HG02884 (cell line): Measurements from ENCODE around the gene FETUB.
A peak's percentile ranks its signal among the peaks of the same experiment; 100 is the strongest.
"Not testable (repeated sequence)": the region's sequence is repeated elsewhere in the genome, so short reads cannot be mapped to it uniquely, and the experiment has no call there.

ENCODE experiments used
- ATAC-seq: cut with Tn5 transposase; IDR thresholded peaks from one replicate; pipeline ENCODE4 v1.9.1; 2021; ENCODE audit warnings: mild to moderate bottlenecking, moderate library complexity; ENCODE audit not compliant: unreplicated experiment

Gene FETUB

DNA sequence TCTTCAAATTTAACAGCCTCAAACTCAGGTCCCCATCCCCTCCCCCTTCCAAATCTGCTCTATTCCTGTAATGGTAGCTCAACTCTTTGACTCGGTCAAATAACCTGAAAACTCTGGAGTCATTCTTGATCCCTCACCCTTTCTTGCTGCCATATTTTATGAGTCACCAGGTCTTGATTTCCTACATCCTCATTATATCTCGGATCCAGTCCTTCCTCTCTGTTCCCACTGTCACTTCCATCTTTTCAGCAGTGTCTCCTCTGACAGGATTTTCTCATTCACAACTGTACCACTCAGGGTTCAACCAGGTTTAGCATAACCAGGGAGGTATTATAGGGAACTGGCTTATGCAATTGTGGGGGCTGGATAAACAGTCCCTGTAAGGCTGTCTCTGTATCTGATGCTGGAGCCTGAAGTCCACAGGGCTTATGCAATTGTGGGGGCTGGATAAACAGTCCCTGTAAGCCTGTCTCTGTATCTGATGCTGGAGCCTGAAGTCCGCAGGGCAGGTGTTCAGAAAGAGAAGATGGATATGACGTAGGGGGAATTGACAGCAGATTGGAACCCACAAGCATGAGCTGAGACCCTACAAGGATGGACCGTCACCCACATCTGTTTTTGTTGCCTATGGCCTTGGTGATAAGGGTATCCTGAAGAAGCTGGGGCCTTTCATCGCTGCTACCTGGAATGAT is 9.1 kb upstream of the FETUB start:
- ATAC-seq = no peak

GRCh38 chr3:186633481-186633880 is 6.7 kb upstream of the FETUB start:
- ATAC-seq = no peak

DNA sequence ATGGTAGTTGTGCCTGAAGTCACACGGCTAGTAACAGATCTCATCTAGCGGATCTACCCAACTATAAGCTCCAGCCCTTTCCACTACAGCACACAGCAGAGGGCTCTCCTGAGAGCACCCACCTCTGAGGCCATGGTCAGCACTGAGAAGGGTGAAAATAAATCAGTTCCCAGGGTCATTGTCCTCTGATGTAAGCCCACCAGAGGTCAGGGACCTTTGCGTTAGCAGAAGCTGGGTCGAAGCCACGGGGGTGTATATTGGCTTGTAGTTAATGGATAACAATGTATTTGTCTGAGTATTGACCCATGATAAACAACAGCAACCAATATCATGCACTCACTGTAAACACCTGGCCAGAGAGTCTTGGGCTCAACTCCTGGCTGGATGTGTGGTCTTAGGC is 6.0 kb upstream of the FETUB start:
- not testable (repeated sequence) for ATAC-seq

DNA sequence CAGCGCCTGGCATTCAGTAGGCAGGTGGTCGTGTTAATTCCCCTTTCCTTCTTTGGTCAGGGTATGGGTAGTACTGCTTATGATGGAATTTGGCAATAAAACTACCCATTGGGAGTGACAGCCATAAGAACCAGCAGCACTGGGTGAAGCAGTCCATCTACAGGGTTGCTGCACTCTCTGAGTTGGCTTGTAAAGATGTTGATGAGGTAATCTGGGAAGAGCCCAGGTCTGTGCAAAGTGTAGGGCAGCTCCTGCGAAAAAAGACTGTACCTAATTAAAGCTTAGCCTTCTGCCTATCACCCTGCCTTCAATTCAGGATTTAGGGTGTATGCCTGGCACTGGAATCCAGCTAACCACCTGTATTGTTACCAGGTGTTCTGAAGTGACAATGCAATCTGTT is 4.7 kb upstream of the FETUB start:
- ATAC-seq = no peak

DNA sequence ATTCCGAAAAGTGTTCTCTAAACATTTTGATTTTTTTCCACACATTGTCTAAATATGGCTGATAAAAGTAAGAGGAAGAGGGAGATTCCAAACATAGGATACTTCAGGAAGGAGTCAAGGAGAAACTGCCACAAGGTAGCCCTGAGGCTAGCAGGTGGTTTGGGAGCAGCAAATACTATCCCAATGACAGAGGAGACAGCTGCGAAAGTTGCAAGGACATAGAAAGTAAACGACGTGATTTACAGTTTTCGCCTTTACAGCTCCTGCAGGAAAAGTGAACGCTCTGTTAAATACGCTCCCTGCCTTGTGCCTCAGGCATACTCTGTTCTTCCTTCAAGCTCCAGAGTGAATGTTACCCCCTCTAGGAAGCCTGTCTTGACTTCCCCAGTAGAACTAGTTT is 3.7 kb upstream of the FETUB start:
- no peak for ATAC-seq

DNA sequence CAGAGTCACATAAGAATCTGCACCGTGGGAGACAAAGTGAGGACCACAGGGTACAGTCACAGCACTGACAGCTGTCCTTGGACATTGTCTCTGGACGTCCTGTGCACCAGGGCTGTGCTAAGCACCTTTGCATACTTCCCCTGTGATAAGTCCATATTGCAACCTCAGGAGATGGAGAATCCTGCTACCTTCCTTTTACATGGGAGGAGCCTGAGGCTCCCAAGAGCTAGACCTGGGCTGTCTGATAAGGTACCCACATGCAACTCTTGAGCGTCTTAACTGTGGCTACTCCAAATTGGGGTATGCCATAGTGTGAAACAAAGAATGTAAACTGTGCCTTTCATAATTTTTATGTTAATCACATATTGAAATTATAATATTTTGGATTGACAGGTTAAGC is 2.5 kb upstream of the FETUB start:
- ATAC-seq = no peak

DNA sequence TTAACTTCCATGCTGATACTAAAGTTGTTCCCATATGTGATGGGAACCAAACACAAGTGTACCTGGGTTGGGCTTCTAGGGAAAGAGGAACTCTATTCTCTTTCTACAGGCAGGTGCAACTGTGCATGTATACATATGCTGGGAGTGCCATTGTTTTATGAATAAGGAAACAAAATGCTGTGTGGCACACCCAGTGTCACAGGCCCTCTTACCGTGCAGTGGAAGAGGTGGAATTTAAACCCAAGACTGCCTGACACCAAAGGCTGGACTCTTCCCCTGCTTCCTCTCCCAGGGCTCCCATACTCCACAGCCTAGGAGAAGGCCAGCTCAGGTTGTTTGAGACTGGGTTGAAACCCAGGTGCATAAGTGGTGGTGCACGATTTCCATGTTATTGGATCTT is 1.9 kb upstream of the FETUB start:
- ATAC-seq = no peak

GRCh38 chr3:186640473-186640818 is 247 bp downstream of the FETUB start:
- no peak for ATAC-seq

DNA sequence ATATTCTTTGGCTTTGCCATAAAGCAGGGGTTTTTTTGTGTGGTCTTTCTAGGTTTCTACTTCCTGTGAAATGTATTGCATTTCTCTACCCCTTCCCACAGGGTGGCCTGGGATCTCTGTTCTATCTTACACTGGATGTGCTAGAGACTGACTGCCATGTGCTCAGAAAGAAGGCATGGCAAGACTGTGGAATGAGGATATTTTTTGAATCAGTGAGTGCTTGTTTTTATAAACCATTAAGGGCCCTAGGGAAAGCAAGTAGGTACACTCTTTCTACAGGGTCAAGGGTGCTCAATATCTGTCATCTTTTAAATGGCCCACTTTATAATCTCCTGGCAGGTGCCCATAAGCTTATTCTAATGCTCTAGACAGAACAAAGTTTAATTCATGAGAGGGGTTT is 730 bp downstream of the FETUB start:
- no peak for ATAC-seq

GRCh38 chr3:186642014-186642413 is 1.8 kb downstream of the FETUB start:
- no peak for ATAC-seq

DNA sequence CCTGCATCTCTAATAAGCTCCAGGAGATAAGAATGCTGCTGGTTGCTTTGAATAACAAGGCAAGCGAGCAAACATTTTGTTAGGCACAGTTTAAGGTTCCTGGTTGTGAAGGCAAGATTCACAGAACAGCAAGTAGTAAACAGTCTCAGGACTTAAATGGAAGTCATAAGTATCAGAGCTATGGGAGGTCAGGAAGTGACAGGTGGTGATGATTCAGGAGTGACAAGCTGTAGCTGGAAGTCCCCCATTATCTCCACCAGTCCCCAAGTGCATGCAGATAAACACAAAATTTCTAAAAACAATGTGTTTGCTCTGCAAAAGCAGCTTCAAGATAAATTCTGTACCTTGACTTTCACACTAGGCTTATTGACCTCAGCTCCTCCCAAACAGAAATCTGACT is 3.3 kb downstream of the FETUB start:
- ATAC-seq = no peak

DNA sequence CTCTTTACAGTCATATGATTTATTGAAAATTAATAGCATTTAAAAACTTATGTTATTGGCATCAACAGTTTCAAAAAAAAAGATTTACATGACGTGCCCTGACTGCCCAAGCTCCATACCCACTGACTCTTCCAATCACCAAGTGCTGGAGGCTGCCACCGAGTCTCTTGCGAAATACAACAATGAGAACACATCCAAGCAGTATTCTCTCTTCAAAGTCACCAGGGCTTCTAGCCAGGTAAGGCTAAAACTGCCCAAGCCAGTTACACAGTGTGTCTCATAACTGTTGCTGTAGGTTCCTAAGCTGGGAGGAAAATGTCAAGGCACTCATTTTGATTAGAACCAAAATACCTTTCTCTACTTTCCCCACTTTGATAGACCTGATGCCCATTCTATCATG is 4.5 kb downstream of the FETUB start:
- ATAC-seq = no peak

- ATAC-seq = no peak
These were observed 5.9 kb downstream of the FETUB start for GRCh38 chr3:186646106-186646505.

DNA sequence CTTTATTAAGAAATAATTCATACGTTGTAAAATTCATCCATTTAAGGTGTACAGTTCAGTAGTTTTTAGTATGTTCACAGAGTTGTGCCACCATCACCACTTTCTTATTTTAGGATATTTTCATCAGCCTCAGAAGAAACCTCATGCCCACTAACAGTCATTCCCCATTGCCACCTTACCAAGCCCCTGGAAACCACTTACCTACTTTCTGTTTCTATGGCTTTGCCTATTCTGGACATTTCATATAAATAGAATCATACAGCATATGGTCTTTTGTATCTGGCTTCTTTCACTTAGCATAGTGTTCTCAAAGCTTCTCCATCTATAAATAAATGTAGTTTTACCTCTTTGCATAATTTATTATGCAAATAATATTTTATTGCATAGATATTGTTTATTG is 6.6 kb downstream of the FETUB start:
- ATAC-seq = no peak

DNA sequence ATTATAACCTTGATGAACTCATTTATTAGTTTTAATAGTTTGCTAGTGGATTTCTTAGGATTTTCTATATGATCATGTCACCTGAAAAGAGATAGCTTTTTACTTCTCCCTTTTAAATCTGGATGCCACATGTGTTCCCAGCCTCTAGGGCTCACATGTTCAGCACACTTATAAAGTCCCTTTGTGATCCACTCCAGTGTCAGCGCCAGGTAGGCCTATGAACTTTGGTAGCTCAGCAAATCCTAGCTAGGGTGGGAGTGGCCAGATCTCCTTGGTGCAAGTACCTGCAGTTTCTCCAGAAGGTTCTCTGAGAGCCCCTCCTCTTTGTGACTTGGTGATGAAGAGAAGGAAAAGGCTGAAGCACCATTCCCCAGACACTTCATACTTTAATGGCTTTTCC is 8.7 kb downstream of the FETUB start:
- no peak for ATAC-seq

DNA sequence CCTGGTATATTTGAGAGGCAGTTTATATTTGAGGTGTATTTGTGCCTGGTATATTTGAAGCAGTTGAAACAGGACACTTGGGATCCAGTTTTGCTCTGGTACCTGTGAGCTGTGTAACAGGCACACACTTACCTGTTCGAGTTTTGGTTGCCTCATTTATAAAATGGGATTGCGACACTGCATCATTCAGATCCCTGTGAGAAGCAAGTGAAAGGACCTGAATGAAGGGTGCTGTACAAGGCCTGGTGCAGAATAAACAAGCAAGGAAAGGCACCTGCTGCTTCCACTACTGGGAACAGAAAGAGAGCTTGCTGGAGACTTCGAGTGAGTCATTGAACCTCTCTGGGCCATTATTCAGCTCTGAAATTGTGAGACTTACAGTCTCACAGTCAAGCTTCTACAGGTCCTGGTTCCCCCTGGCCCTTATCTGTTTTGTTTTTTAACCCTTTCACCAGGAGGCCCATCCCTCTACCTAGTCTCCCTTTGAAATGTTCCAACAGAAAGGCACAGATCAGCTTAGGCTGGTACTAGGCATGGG is 11.5 kb downstream of the FETUB start:
- ATAC-seq = no peak

DNA sequence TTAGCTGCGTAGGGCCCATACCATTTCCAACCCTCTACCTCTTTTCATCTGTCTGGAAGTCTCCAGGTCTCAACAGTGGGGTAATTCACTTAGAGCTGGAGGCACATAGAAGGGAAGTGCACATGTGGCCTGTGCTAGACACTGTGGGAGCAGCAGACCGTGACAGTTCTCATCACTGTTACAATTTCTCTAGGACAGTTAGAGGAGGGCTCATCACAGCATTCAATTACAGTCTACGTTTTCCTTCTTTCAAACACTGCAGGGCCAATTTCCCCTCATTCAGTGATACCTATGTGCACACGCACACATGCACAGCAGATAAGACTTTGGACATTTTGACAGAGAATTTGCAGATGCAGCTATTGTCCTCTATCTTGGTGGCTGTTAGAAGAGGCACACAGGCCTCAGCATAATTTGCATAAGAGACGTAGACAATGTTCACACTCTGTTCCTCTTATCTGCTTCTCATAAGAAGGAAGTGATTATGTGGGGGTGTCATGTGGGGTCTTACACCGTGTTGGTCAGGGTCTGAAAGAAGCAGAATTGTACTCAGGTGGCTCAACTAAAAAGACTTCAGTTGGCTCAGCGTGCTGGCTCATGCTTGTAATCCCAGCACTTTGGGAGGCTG is 13.0 kb downstream of the FETUB start:
- peak; percentile 94 for ATAC-seq

DNA sequence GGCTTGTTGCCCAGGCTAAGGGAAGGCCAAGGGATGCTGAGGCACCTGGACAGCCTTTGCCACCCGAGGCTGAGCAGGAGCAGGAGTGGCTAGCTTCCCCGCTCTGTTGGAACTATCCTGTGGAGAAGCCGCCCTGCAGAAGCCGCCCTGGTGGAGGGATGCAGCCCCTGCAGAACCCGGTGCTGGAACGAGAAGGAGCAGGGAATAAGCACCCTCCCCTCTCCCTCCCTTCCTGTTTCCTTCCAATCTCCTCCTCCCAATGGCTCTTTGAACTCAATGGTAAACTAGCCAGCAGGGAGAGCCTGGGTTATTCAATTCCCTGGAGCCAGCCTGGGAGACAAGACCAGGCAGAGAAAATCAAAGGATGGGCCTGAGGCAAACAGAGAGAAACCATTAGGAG is 13.8 kb downstream of the FETUB start:
- ATAC-seq = no peak

GRCh38 chr3:186663361-186664118 is 23.3 kb downstream of the FETUB start:
- ATAC-seq = no peak

- no peak for ATAC-seq
These were observed 23.9 kb downstream of the FETUB start for GRCh38 chr3:186664119-186664495.

DNA sequence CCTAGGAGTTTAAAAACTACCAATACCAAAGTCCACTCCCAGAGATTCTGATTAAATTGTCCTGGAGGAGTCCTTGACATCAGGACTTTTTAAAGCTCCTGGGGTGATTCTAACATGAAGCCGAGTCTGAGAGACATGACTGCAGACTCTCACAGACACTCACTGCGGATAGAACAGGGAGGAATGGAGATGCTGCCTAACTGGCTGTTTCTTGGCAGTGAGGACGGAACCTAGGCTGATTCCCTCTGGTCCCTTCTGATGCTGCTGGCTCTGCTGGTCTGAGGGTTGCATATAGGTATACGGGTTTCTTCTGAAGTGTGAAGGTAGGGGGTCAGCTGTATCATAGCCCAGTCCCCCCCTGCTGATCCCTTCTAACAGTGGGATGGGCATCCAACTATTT is 24.3 kb downstream of the FETUB start:
- no peak for ATAC-seq

DNA sequence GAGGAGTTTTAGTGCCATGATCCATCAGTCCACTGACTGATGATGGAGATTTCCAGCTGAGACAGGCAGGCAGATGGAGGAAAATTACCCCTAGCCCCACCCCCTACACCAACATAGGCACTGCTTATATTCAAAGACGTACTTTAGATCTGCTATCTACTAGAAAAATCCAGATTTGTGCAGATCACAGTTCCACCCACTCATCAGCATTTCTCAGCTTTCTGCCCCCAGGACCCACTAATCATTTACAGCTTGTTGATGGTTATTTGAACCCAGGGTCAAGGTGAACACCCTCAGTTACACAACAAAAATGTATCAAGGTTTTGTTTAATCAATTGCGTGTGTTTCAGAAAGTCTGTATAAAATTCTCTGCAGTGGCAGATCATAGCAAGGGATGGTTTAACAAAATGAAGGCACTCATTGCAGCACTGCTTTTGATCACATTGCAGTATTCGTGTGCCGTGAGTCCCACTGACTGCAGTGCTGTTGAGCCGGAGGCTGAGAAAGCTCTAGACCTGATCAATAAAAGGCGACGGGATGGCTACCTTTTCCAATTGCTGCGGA is 25.5 kb downstream of the FETUB start, which contains the start of gene HRG:
HRG (plus strand) TSS at position 390 of the 564 bp plus-strand sequence; CDS start at position 408, 18 bp downstream.
- no peak for ATAC-seq
